H1 (cell line): ENCODE data around the gene NR1H3. TPM values are rescaled to one million over a fixed set of nuclear protein-coding genes. Genes with fewer than 3 reads are reported as not detected.

Experiments used
- CTCF ChIA-PET: fragments of 300-600 bp; sonication (Branson Sonifier 250); formaldehyde crosslinking; loops from one replicate; lab custom pipeline; 2021; ENCODE audit not compliant: partially characterized antibody; lab: Charles Lee
- POLR2A ChIA-PET: fragments of 300-600 bp; sonication (Branson Sonifier 250); formaldehyde crosslinking; loops from one replicate; lab custom pipeline; 2021; ENCODE audit warnings: inconsistent platforms; ENCODE audit not compliant: partially characterized antibody; lab: Charles Lee
- DNase-seq, 2 experiments: peaks; one replicate each; pipeline versions ENCODE4 v3.0.0 to v3.0.0-alpha.2; 2010 to 2022; ENCODE audit warnings: low spot score in 2 of 2, low read depth in 1 of 2, mixed read lengths in 1 of 2
- FAIRE-seq: peaks from 2 replicates; lab custom pipeline; 2011; peaks lifted over from hg19 to GRCh38; lab: Jason Lieb, UNC
- H2AFZ ChIP-seq: 2 replicates; pipeline ENCODE4 v1.8.1; 2012; ENCODE audit warnings: low read length, inconsistent platforms
- H2AK5ac ChIP-seq: 2 replicates; pipeline ENCODE4 v1.6.1; 2013; ENCODE audit warnings: low read depth, low read length
- H2BK120ac ChIP-seq: replicated peaks from 2 replicates; pipeline ENCODE3; 2013; ENCODE audit warnings: low read depth, low read length, inconsistent platforms
- H2BK12ac ChIP-seq: 2 replicates; pipeline ENCODE4 v1.6.1; 2013; ENCODE audit warnings: low read depth, low read length
- H2BK15ac ChIP-seq: 2 replicates; pipeline ENCODE4 v1.6.1; 2013; ENCODE audit warnings: low read length
- H2BK20ac ChIP-seq: 2 replicates; pipeline ENCODE4 v1.6.1; 2013; ENCODE audit warnings: low read length
- H2BK5ac ChIP-seq: 2 replicates; pipeline ENCODE4 v1.6.1; 2013; ENCODE audit warnings: low read depth, low read length
- H3K14ac ChIP-seq: 2 replicates; pipeline ENCODE4 v1.6.1; 2013; ENCODE audit warnings: inconsistent platforms; ENCODE audit not compliant: insufficient read length
- H3K18ac ChIP-seq: 2 replicates; pipeline ENCODE4 v1.6.1; 2013; ENCODE audit warnings: low read length; ENCODE audit errors: extremely low read depth
- H3K23ac ChIP-seq: 2 replicates; pipeline ENCODE4 v1.6.1; 2013; ENCODE audit warnings: inconsistent platforms; ENCODE audit not compliant: insufficient read length
- H3K23me2 ChIP-seq: 2 replicates; pipeline ENCODE4 v1.6.1; 2013; ENCODE audit warnings: low read depth, low read length
- H3K27ac ChIP-seq: 2 replicates; pipeline ENCODE4 v1.6.1; 2011; ENCODE audit warnings: low read depth, low read length, inconsistent platforms
- H3K27me3 ChIP-seq, 4 experiments: replicated peaks in 1 of 4; 1 replicate in 1 of 4; 2 replicates in 3 of 4; pipeline versions ENCODE4 v1.6.1 to v1.8.1; 2011 to 2013; ENCODE audit warnings: low read length in 3 of 4, mild to moderate bottlenecking in 3 of 4, inconsistent platforms in 2 of 4, mixed read lengths in 2 of 4, moderate library complexity in 1 of 4; ENCODE audit not compliant: control insufficient read depth in 3 of 4, insufficient read depth in 3 of 4; ENCODE audit errors: extremely low read depth in 1 of 4
- H3K36me3 ChIP-seq, 4 experiments: 2 replicates each; pipeline versions ENCODE4 v1.6.1 to v1.8.1; 2011 to 2013; ENCODE audit warnings: mild to moderate bottlenecking in 4 of 4, low read length in 3 of 4, moderate library complexity in 2 of 4, control low read depth in 1 of 4, inconsistent platforms in 1 of 4; ENCODE audit not compliant: insufficient read depth in 4 of 4, control insufficient read depth in 2 of 4
- H3K4ac ChIP-seq: replicated peaks from 2 replicates; pipeline ENCODE3; 2013; ENCODE audit warnings: low read length, low read depth, mixed read lengths, inconsistent platforms; ENCODE audit not compliant: insufficient read length
- H3K4me1 ChIP-seq, 4 experiments: replicated peaks in 1 of 4; 1 replicate in 1 of 4; 2 replicates in 3 of 4; pipeline versions ENCODE4 v1.6.1 to v1.8.1; 2011 to 2013; ENCODE audit warnings: low read length in 3 of 4, inconsistent platforms in 2 of 4, mixed read lengths in 1 of 4; ENCODE audit not compliant: insufficient read depth in 4 of 4, control insufficient read depth in 3 of 4
- H3K4me2 ChIP-seq, 2 experiments: 2 replicates each; pipeline versions ENCODE4 v1.6.1 to v1.8.1; 2011 to 2013; ENCODE audit warnings: low read depth in 2 of 2, low read length in 2 of 2, control low read depth in 1 of 2, inconsistent platforms in 1 of 2, mild to moderate bottlenecking in 1 of 2; ENCODE audit not compliant: insufficient read depth in 1 of 2
- H3K4me3 ChIP-seq, 4 experiments: fragments of 200-600, 300-600 bp in 1 of 4; sonication (generic), shearing (Covaris generic), sonication (Bioruptor Twin) in 1 of 4; 2 replicates each; pipeline versions ENCODE4 v1.5.1 to v1.8.1; 2011 to 2016; ENCODE audit warnings: low read length in 4 of 4, low read depth in 3 of 4, control low read depth in 2 of 4, inconsistent platforms in 2 of 4, mild to moderate bottlenecking in 2 of 4, mixed read lengths in 1 of 4, moderate library complexity in 1 of 4; ENCODE audit not compliant: insufficient read depth in 2 of 4; ENCODE audit errors: extremely low read depth in 1 of 4
- H3K56ac ChIP-seq: replicated peaks from 2 replicates; pipeline ENCODE3; 2013; ENCODE audit warnings: low read depth, mild to moderate bottlenecking, mixed read lengths, low read length, inconsistent platforms; ENCODE audit not compliant: insufficient read length
- H3K79me1 ChIP-seq: 2 replicates; pipeline ENCODE4 v1.6.1; 2013; ENCODE audit warnings: low read depth, low read length, control low read depth
- H3K79me2 ChIP-seq, 2 experiments: 2 replicates each; pipeline versions ENCODE4 v1.6.1 to v1.8.1; 2012 to 2013; ENCODE audit warnings: low read length in 2 of 2, mild to moderate bottlenecking in 2 of 2, inconsistent platforms in 1 of 2; ENCODE audit not compliant: insufficient read depth in 2 of 2, control insufficient read depth in 1 of 2
- H3K9ac ChIP-seq, 4 experiments: replicated peaks in 1 of 4; 1 replicate in 1 of 4; 2 replicates in 3 of 4; pipeline versions ENCODE4 v1.6.1 to v1.8.1; 2011 to 2013; ENCODE audit warnings: low read depth in 3 of 4, low read length in 3 of 4, control low read depth in 2 of 4, mild to moderate bottlenecking in 2 of 4, moderate library complexity in 2 of 4, inconsistent platforms in 1 of 4; ENCODE audit errors: extremely low read depth in 1 of 4
- H3K9me3 ChIP-seq, 2 experiments: 2 replicates each; pipeline versions ENCODE4 v1.6.1 to v1.8.1; 2012 to 2013; ENCODE audit warnings: mild to moderate bottlenecking in 2 of 2, moderate library complexity in 2 of 2, control low read depth in 1 of 2, inconsistent platforms in 1 of 2, low read depth in 1 of 2, low read length in 1 of 2, mixed read lengths in 1 of 2; ENCODE audit not compliant: insufficient read depth in 2 of 2
- H4K20me1 ChIP-seq, 2 experiments: replicated peaks in 1 of 2; 2 replicates each; pipeline versions ENCODE3 to v1.8.1; 2011 to 2013; ENCODE audit warnings: inconsistent platforms in 2 of 2, low read length in 2 of 2, mild to moderate bottlenecking in 1 of 2; ENCODE audit not compliant: insufficient read depth in 2 of 2, control insufficient read depth in 1 of 2
- H4K5ac ChIP-seq: 2 replicates; pipeline ENCODE4 v1.6.1; 2013; ENCODE audit warnings: low read length, low read depth, mixed read lengths, inconsistent platforms; ENCODE audit not compliant: insufficient read length
- H4K8ac ChIP-seq: 2 replicates; pipeline ENCODE4 v1.8.0; 2013; ENCODE audit warnings: mild to moderate bottlenecking, moderate library complexity, low read length, inconsistent platforms; ENCODE audit not compliant: insufficient read depth; ENCODE audit errors: extremely low read depth
- H4K91ac ChIP-seq: replicated peaks from 2 replicates; pipeline ENCODE3; 2013; ENCODE audit warnings: low read length, mixed read lengths, inconsistent platforms; ENCODE audit not compliant: insufficient read length
- BACH1 ChIP-seq: IDR thresholded peaks from 2 replicates; pipeline ENCODE4 v1.6.1; 2012; ENCODE audit warnings: low read length, improper control_type of control experiment
- CHD2 ChIP-seq: IDR thresholded peaks from 2 replicates; pipeline ENCODE4 v1.6.1; 2012; ENCODE audit warnings: low read length, improper control_type of control experiment
- EP300 ChIP-seq, 2 experiments: IDR thresholded peaks; 1 replicate in 1 of 2; 2 replicates in 1 of 2; pipeline ENCODE4 v1.6.1; 2011 to 2012; ENCODE audit warnings: low read depth in 2 of 2, low read length in 2 of 2, mild to moderate bottlenecking in 2 of 2, borderline replicate concordance in 1 of 2, inconsistent platforms in 1 of 2, moderate library complexity in 1 of 2
- MAFK ChIP-seq: IDR thresholded peaks from 2 replicates; pipeline ENCODE4 v1.6.1; 2012; ENCODE audit warnings: low read depth, mild to moderate bottlenecking, improper control_type of control experiment, low read length
- PHF8 ChIP-seq: fragments of 200-600 bp; sonication (generic); conservative IDR thresholded peaks from 2 replicates; pipeline ENCODE4 v1.7.1; 2012; ENCODE audit warnings: low read depth, mild to moderate bottlenecking, inconsistent platforms, low read length, moderate library complexity
- RBBP5 ChIP-seq: IDR thresholded peaks from 2 replicates; pipeline ENCODE4 v1.7.1; 2012; ENCODE audit warnings: low read depth, mild to moderate bottlenecking, inconsistent platforms, low read length, moderate library complexity, borderline replicate concordance
- RFX5 ChIP-seq: IDR thresholded peaks from 2 replicates; pipeline ENCODE4 v1.6.1; 2011; ENCODE audit warnings: low read depth, low read length, improper control_type of control experiment, borderline replicate concordance
- RXRA ChIP-seq: IDR thresholded peaks from 2 replicates; pipeline ENCODE4 v1.6.1; 2011; ENCODE audit warnings: low read depth, mild to moderate bottlenecking, low read length, moderate library complexity; ENCODE audit not compliant: insufficient read depth
- SAP30 ChIP-seq: fragments of 300-600 bp; sonication (generic); IDR thresholded peaks from 2 replicates; pipeline ENCODE4 v1.7.1; 2012; ENCODE audit warnings: low read length, moderate library complexity, mild to moderate bottlenecking, inconsistent platforms; ENCODE audit not compliant: insufficient read depth, insufficient replicate concordance
- SIX5 ChIP-seq: IDR thresholded peaks from 2 replicates; pipeline ENCODE4 v1.6.1; 2011; ENCODE audit warnings: mild to moderate bottlenecking, low read depth, low read length
- TAF1 ChIP-seq: IDR thresholded peaks from 2 replicates; pipeline ENCODE4 v1.6.1; 2011; ENCODE audit warnings: mild to moderate bottlenecking, low read depth, low read length
- USF2 ChIP-seq: IDR thresholded peaks from 2 replicates; pipeline ENCODE4 v1.6.1; 2011; ENCODE audit warnings: low read length, improper control_type of control experiment
- WGBS, 2 experiments: shearing (Covaris generic) in 1 of 2; methylation state at CpG; one replicate each; pipeline versions ENCODE4 v1.1.6 to v1.1.7; 2013 to 2015; ENCODE audit warnings: low lambda C conversion rate in 2 of 2, mixed read lengths in 2 of 2, inconsistent platforms in 1 of 2, low coverage in 1 of 2, missing lambda C conversion rate in 1 of 2; ENCODE audit not compliant: insufficient replicate concordance in 2 of 2, insufficient coverage in 1 of 2, insufficient read length in 1 of 2; ENCODE audit errors: extremely low coverage in 1 of 2, missing lambda C conversion rate in 1 of 2; 5-methylcytosine and 5-hydroxymethylcytosine counted together
- polyA plus RNA-seq, 7 experiments: library from polyadenylated mRNA; depleted of rRNA in 3 of 7; stranded (reverse) in 5 of 7; unstranded in 2 of 7; fragments of >200 nt in 5 of 7; fragments of 200-250 nt in 2 of 7; gene quantifications; 1 replicate in 5 of 7; 2 replicates in 1 of 7; 4 replicates in 1 of 7; pipeline versions ENCODE4 v1.2.1 to v1.2.3, GENCODE V29; 2011 to 2013; ENCODE audit warnings: missing spikeins in 2 of 7, mixed read lengths in 2 of 7
- total RNA-seq: library from RNA; stranded (reverse); fragmentation: NEBNext Ultra II Directional; extraction: Animal tissue kit (Norgen Biotek cat#: 25700); gene quantifications from 2 replicates; pipeline ENCODE4 v1.2.1, GENCODE V29; 2021

The NR1H3 gene
- total and polyA plus RNA-seq, 2 of the 8 experiments (the other 6 are each of a cell fraction or from before 2014, with no cell fraction given), result 19.9 to 42.1 TPM

DNA sequence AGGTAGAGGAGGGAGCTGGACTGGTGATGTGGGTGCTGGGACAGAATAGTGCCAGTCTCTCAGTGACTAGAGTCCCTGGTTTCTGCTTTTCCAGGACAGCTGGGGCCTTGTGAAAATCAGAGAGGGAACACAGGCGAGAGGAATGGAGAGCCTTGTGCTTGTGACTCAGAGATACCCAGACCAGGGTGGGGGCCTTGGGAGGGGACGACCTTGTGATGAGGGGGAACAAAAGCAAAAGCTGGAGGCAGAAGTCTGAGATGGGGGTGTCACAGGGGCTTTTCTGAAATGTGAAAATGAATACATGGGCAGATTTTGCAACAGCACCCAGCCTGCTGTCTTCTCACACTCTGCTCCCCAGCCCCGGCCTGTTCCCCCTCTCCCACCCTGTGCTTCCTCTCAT lies 3.4 kb upstream of the NR1H3 start:
- Histone ChIP-seq H3K36me3 (no peaks in the 10 kb centered on the region), H3K27me3 (no peaks in the 10 kb centered on the region), H2AFZ (no peak overlapping the region), H3K9ac (peak overlapping the region in 1 of 4 experiments; percentile 24; a peak in 1 of 7 replicates), H2BK12ac (no peak overlapping the region), H2AK5ac (no peak overlapping the region), H4K20me1 (no peaks in the 10 kb centered on the region), H3K14ac (no peak overlapping the region), H2BK15ac (no peak overlapping the region), H3K4me1 (peaks cover 1 to 21% (median 9%) of the 10 kb centered on the region in 4 experiments), H2BK5ac (no peak overlapping the region), H3K79me2 (peaks cover 0 to 7% of the 10 kb centered on the region in 2 experiments; a peak in 1 of 4 replicates), H4K8ac (no peak overlapping the region), H3K79me1 (no peaks in the 10 kb centered on the region), H3K18ac (no peak overlapping the region), H2BK20ac (no peak overlapping the region), H3K4me3 (no peak overlapping the region), H3K56ac (no peak overlapping the region), H3K23ac (no peak overlapping the region), H2BK120ac (no peak overlapping the region), H4K91ac (no peak overlapping the region), H3K9me3 (no peaks in the 10 kb centered on the region), H4K5ac (no peak overlapping the region), H3K4me2 (no peak overlapping the region), H3K27ac (no peak overlapping the region), H3K23me2 (peaks cover 4% of the 10 kb centered on the region), H3K4ac (no peak overlapping the region)
- FAIRE-seq, result no peak
- CTCF ChIA-PET, result interaction anchor here (0.6 to 2.1 kb wide), 5 partner anchors 10 to 76 kb away, joined by 3 to 7 read pairs (median 4); no protein-coding TSS in a partner anchor
- WGBS, 2 experiments, result 78% methylated on average over 2 of the region's 3 CpGs; no CpG with 5 or more reads in 1 of the 2 experiments
- POLR2A ChIA-PET, result interaction anchor here (0.5 to 2.2 kb wide), 5 partner anchors 11 to 92 kb away, joined by 3 to 8 read pairs (median 4); no protein-coding TSS in a partner anchor
- no peak for DNase-seq
- TF ChIP-seq RBBP5 (no peak), CHD2 (no peak), RXRA (no peak), SIX5 (no peak), USF2 (no peak), SAP30 (no peak), BACH1 (no peak), PHF8 (no peak), TAF1 (no peak), RFX5 (no peak), EP300 (IDR thresholded peaks at IDR 0.05; ENCODE audit: borderline replicate concordance in 1 of 2, low read depth in 2 of 2, low read length in 2 of 2) (no peak), MAFK (no peak)
